BJ (cell line): ENCODE data around the gene RTEL1. TPM values are rescaled to one million over a fixed set of nuclear protein-coding genes. Genes with fewer than 3 reads are reported as not detected.
A peak's percentile ranks its signal among the peaks of the same experiment; 100 is the strongest.

ENCODE experiments used
- CTCF ChIA-PET: fragments of 350-600 bp; formaldehyde crosslinking; extraction: SDS; loops from one replicate; lab custom pipeline; 2021; ENCODE audit warnings: antibody characterized with exemption, inconsistent platforms; lab: Yijun Ruan, JAX
- POLR2A ChIA-PET: fragments of 300-600 bp; sonication (Branson Sonifier 250); formaldehyde crosslinking; extraction: SDS; loops from one replicate; lab custom pipeline; 2021; ENCODE audit warnings: antibody characterized with exemption; lab: Charles Lee
- DNase-seq: peaks from one replicate; pipeline ENCODE4 v3.0.0-alpha.2; 2011; ENCODE audit warnings: low read depth
- H3K27me3 ChIP-seq: 2 replicates; pipeline ENCODE4 v1.6.0; 2011; ENCODE audit warnings: low read length; ENCODE audit not compliant: control insufficient read depth, insufficient read depth
- H3K36me3 ChIP-seq: 2 replicates; pipeline ENCODE4 v1.5.1; 2011; ENCODE audit warnings: low read length; ENCODE audit not compliant: control insufficient read depth, insufficient read depth
- H3K4me3 ChIP-seq: 2 replicates; pipeline ENCODE4 v1.5.1; 2011; ENCODE audit warnings: low read depth, mild to moderate bottlenecking, control low read depth, low read length
- polyA plus RNA-seq: library from polyadenylated mRNA; depleted of rRNA; stranded (reverse); fragments of >200 nt; gene quantifications from 2 replicates; pipeline ENCODE4 v1.2.3, GENCODE V29; 2011
- TF ChIP-seq, protein P1 (sequence below): IDR thresholded peaks from 2 replicates; pipeline ENCODE4 v1.5.1; 2011; ENCODE audit warnings: low read depth, mild to moderate bottlenecking, control low read depth, inconsistent platforms, low read length, moderate library complexity; ENCODE audit not compliant: insufficient read depth

RTEL1 gene
- polyA plus RNA-seq, 1 experiment = 18.3 TPM

DNA sequence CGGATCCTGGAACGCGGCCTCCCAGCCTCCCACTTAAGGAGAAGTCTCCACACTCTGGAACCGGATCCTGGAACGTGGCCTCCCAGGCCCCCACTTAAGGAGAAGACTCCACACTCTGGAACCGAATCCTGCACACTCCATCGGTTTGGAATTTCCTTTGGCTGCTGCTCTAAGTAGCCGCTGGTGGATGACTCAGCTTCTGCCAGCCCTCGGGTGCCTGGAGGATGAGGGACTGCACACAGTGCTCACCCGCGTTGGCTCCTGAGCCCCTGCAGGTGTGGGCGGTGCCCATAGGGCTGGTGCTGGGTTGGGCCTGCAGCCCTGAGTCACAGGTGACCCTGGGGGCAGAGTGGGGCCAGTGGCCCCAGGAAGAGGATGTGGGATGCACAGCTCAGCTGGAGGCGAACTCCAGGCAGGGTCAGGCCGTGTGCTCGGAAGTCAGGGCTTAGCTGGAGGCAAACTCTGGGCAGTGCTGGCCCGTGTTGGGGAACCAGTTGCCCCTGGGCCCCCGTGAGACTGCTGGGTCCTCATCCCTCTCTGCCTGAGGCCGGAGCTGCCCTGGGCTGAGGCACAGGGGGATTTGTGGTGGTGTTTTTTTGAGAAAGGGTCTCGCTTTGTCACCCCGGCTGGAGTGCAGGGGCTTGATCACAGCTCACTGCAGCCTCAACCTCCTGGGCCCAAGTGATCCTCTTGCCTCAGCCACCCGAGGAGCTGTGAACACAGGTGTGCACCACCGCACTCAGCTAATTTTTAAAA, 24.4 kb downstream of the RTEL1 start:
- POLR2A ChIA-PET = no interaction called here
- Histone ChIP-seq H3K36me3 (peaks cover 12% of the 10 kb centered on the region), H3K27me3 (no peaks in the 10 kb centered on the region), H3K4me3 (no peak overlapping the region)
- TF ChIP-seq, protein P1, sequence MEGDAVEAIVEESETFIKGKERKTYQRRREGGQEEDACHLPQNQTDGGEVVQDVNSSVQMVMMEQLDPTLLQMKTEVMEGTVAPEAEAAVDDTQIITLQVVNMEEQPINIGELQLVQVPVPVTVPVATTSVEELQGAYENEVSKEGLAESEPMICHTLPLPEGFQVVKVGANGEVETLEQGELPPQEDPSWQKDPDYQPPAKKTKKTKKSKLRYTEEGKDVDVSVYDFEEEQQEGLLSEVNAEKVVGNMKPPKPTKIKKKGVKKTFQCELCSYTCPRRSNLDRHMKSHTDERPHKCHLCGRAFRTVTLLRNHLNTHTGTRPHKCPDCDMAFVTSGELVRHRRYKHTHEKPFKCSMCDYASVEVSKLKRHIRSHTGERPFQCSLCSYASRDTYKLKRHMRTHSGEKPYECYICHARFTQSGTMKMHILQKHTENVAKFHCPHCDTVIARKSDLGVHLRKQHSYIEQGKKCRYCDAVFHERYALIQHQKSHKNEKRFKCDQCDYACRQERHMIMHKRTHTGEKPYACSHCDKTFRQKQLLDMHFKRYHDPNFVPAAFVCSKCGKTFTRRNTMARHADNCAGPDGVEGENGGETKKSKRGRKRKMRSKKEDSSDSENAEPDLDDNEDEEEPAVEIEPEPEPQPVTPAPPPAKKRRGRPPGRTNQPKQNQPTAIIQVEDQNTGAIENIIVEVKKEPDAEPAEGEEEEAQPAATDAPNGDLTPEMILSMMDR = no peak
- peak; percentile 92 for DNase-seq
- CTCF ChIA-PET = interaction anchor here (0.9 to 1.3 kb wide), 5 partner anchors 15 to 162 kb away, joined by 3 to 5 read pairs (median 4); partner anchors contain the start of genes PPDPF and RTEL1

DNA sequence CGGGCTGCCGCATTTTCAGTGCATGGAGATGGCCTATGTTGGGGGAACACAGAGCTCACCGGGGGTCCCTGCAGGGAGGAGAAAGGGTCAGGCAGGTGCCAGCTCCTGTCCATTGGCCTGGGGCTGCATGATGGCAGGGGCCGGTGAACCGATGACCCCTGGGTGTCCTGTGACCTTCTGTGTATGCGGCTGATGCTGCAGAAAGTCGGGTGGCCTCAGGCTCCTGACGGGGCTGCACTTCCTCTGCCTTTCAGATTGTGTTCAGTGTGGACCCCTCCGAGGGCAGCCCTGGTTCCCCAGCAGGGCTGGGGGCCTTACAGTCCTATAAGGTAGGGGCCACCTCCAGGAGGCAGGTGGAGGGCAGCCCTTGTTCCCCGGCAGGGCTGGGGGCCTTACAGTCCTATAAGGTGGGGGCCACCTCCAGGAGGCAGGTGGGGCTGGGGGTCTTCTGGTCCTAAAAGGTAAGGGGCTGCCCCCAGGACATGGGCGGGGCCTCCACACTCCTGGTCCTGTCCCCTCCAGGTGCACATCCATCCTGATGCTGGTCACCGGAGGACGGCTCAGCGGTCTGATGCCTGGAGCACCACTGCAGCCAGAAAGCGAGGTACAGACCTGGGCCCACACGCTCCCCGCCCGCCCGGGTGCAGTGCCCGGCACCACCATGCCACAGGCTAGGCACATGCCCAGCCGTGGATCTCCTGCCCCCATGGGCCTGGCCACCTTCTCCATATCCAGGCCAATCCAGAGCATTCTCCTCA, 27.3 kb downstream of the RTEL1 start:
- Histone ChIP-seq H3K27me3 (no peaks in the 10 kb centered on the region), H3K36me3 (peaks cover under 1% of the 10 kb centered on the region; the same call in 1 of the 2 replicates), H3K4me3 (no peak overlapping the region)
- ChIA-PET CTCF (no interaction called here), POLR2A (no interaction called here)
- no peak for DNase-seq
- TF ChIP-seq, protein P1 = no peak

- no peak overlapping the region for H3K4me3 ChIP-seq
- TF ChIP-seq, protein P1 = no peak
- peaks cover 1% of the 10 kb centered on the region; the same call in 1 of the 2 replicates for H3K36me3 ChIP-seq
- no peaks in the 10 kb centered on the region for H3K27me3 ChIP-seq
- ChIA-PET POLR2A (no interaction called here), CTCF (no interaction called here)
- DNase-seq = no peak
Measured at GRCh38 chr20:63686094-63686491, 28.0 kb downstream of the RTEL1 start.

- no peak for DNase-seq
- TF ChIP-seq, protein P1 = no peak
- POLR2A ChIA-PET = interaction anchor here (0.6 kb wide), 1 partner anchor 115 kb away, joined by 5 read pairs; no protein-coding TSS in a partner anchor
- H3K36me3 ChIP-seq = peaks cover 1% of the 10 kb centered on the region; the same call in 1 of the 2 replicates
- no peaks in the 10 kb centered on the region for H3K27me3 ChIP-seq
- no peak overlapping the region for H3K4me3 ChIP-seq
- CTCF ChIA-PET = interaction anchor here (1.5 kb wide), 1 partner anchor 149 kb away, joined by 3 read pairs; the partner anchor contains the start of gene PTK6
Measured at GRCh38 chr20:63686492-63687321, 28.6 kb downstream of the RTEL1 start.
